ENCODE measurements around the gene SF3A2. TPM values are rescaled to one million over a fixed set of nuclear protein-coding genes. Genes with fewer than 3 reads are reported as not detected.

SF3A2 gene
- total and polyA plus RNA-seq, 10 of the 15 experiments (the other 5 are each of a cell fraction or from before 2014, with no cell fraction given) = 0.33 to 143 (median 30.6) TPM

- TF ChIP-seq SMAD1 (IDR thresholded peaks at IDR 0.05; ENCODE audit: low read depth, partially characterized antibody) = no peak
- no peak for TF ChIP-seq E2F4 (IDR thresholded peaks at IDR 0.05; ENCODE audit: low read depth, low read length)
- TF ChIP-seq STAT1 (conservative IDR thresholded peaks at IDR 0.05) = no peak
- TF ChIP-seq NR2C1 (IDR thresholded peaks at IDR 0.05) = peak; percentile 97
- peak; percentile 32; the same call in 1 of the 2 replicates for TF ChIP-seq POLR2AphosphoS5 (IDR thresholded peaks at IDR 0.05; ENCODE audit: low read length)
- TF ChIP-seq SIN3A (IDR thresholded peaks at IDR 0.05; ENCODE audit: low read depth, low read length) = peak; percentile 76
- peak; percentile 18; the same call in 1 of the 2 replicates for TF ChIP-seq ZNF384 (IDR thresholded peaks at IDR 0.05; ENCODE audit: borderline replicate concordance, low read depth, low read length)
- TF ChIP-seq CREM (IDR thresholded peaks at IDR 0.05; ENCODE audit: low read depth) = peak; percentile 73
- TF ChIP-seq CUX1 (IDR thresholded peaks at IDR 0.05; ENCODE audit: insufficient replicate concordance, low read depth, low read length) = no peak
- no peak for TF ChIP-seq ZNF274 (IDR thresholded peaks at IDR 0.05; ENCODE audit: insufficient read depth, insufficient read length)
- peak; percentile 84 for TF ChIP-seq YY1 (IDR thresholded peaks at IDR 0.05; ENCODE audit: low read depth, low read length)
- no peak for TF ChIP-seq FOS (IDR thresholded peaks at IDR 0.05; ENCODE audit: borderline replicate concordance, extremely low read depth, insufficient read length)
- no peak for TF ChIP-seq CBX3 (IDR thresholded peaks at IDR 0.05; ENCODE audit: borderline replicate concordance, low read depth)
- no peak for TF ChIP-seq SUPT20H (IDR thresholded peaks at IDR 0.05; ENCODE audit: borderline replicate concordance, control insufficient read depth, low read depth, low read length)
- 0 out of 2 replicates have a peak, but pooled peaks have one; percentile 10 for TF ChIP-seq ATF3 (IDR thresholded peaks at IDR 0.05; ENCODE audit: borderline replicate concordance, extremely low read depth, low read depth, low read length)
- TF ChIP-seq, protein P1, sequence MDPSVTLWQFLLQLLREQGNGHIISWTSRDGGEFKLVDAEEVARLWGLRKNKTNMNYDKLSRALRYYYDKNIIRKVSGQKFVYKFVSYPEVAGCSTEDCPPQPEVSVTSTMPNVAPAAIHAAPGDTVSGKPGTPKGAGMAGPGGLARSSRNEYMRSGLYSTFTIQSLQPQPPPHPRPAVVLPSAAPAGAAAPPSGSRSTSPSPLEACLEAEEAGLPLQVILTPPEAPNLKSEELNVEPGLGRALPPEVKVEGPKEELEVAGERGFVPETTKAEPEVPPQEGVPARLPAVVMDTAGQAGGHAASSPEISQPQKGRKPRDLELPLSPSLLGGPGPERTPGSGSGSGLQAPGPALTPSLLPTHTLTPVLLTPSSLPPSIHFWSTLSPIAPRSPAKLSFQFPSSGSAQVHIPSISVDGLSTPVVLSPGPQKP (IDR thresholded peaks at IDR 0.05; ENCODE audit: low read depth, low read length) = peak; percentile 89
- no peak; the same call in 1 of the 2 replicates for TF ChIP-seq TAF1 (IDR thresholded peaks at IDR 0.05; ENCODE audit: borderline replicate concordance, low read depth, low read length)
- TF ChIP-seq EZH2 (IDR thresholded peaks at IDR 0.05; ENCODE audit: borderline replicate concordance, control insufficient read depth, low read depth, low read length) = no peak
- no peak for TF ChIP-seq SPI1 (IDR thresholded peaks at IDR 0.05; ENCODE audit: borderline replicate concordance, insufficient read depth, low read depth, low read length)
These were observed 36.9 kb downstream of the SF3A2 start (continued) for GRCh38 chr19:2273356-2274184.
